ENCODE results near the gene CDRT4. TPM values are rescaled to one million over a fixed set of nuclear protein-coding genes. Genes with fewer than 3 reads are reported as not detected.
A peak's percentile ranks its signal among the peaks of the same experiment; 100 is the strongest.

The CDRT4 gene
- polyA plus RNA-seq, 1 of the 3 experiments (the other 2 are of a cell fraction), result 4.6 TPM

DNA sequence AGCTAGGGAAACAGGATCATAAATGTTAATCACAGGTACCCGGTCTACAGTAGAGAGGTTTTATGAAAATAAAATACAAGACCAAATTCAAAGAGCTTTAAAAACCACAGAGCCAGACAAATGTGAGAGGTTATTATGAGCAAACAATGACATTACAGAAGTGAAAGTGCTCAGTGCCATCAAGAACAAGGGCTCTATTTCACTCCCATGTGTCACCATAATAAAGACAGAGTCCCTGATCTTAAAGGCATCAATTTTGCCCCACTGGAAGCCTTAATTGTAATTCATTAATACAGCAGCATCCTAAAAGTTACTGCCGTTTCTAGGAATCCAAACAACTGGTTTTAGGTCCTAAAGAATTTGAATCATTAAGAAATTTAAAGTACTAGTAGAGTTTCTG, 43.7 kb upstream of the CDRT4 start:
- Histone ChIP-seq H4K20me1 (ENCODE audit: insufficient read depth) (no peaks in the 10 kb centered on the region), H3K36me3 (replicated peaks in 1 of 2; ENCODE audit: control insufficient read depth in 1 of 2, insufficient read depth in 2 of 2, low read length in 1 of 2) (peaks cover 17 to 32% of the 10 kb centered on the region in 2 experiments), H3K4me3 (ENCODE audit: low read depth in 2 of 2, low read length in 1 of 2) (no peak overlapping the region), H3K9me2 (no peaks in the 10 kb centered on the region), H3K79me2 (ENCODE audit: insufficient read depth) (peaks cover 6% of the 10 kb centered on the region; the same call in 1 of the 2 replicates), H2AFZ (ENCODE audit: low read depth) (no peak overlapping the region), H3F3A (replicated peaks; ENCODE audit: insufficient read depth) (peaks cover 7% of the 10 kb centered on the region), H3K4me1 (ENCODE audit: control insufficient read depth in 1 of 2, insufficient read depth in 2 of 2, low read depth in 1 of 2, low read length in 1 of 2) (0 out of 4 replicates have a peak, but pooled peaks cover 0 to 6% of the 10 kb centered on the region in 2 experiments), H3K27me3 (ENCODE audit: insufficient read depth) (no peaks in the 10 kb centered on the region), H3K4me2 (no peak overlapping the region), H3K27ac (ENCODE audit: low read depth in 2 of 2, low read length in 1 of 2) (no peak overlapping the region), H3K9ac (no peak overlapping the region), H3K9me3 (no peaks in the 10 kb centered on the region)
- CTCF ChIA-PET, result interaction anchor here (1.3 to 20.1 kb wide), 2 partner anchors 8 to 249 kb away, joined by 9 to 359 read pairs; partner anchors contain the start of gene PMP22
- POLR2A ChIA-PET, result no interaction called here
- WGBS (ENCODE audit: low lambda C conversion rate), result 91% methylated on average over 2 of the region's 2 CpGs
- no peak for DNase-seq
- TF ChIP-seq TEAD4 (IDR thresholded peaks at IDR 0.05; ENCODE audit: borderline replicate concordance, insufficient read depth) (no peak), GABPA (IDR thresholded peaks at IDR 0.05; ENCODE audit: low read depth) (no peak), SIN3A (IDR thresholded peaks at IDR 0.05; ENCODE audit: borderline replicate concordance, low read depth, low read length) (no peak), MXI1 (IDR thresholded peaks at IDR 0.05; ENCODE audit: low read depth, low read length) (no peak), TCF12 (IDR thresholded peaks at IDR 0.05) (no peak), SMC3 (IDR thresholded peaks at IDR 0.05; ENCODE audit: low read depth, low read length) (no peak), NRF1 (IDR thresholded peaks at IDR 0.05; ENCODE audit: low read depth, low read length) (no peak), POLR2AphosphoS5 (IDR thresholded peaks at IDR 0.05; ENCODE audit: low read depth, low read length) (no peak)
- TF ChIP-seq, protein P1, sequence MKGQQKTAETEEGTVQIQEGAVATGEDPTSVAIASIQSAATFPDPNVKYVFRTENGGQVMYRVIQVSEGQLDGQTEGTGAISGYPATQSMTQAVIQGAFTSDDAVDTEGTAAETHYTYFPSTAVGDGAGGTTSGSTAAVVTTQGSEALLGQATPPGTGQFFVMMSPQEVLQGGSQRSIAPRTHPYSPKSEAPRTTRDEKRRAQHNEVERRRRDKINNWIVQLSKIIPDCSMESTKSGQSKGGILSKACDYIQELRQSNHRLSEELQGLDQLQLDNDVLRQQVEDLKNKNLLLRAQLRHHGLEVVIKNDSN (IDR thresholded peaks at IDR 0.05; ENCODE audit: borderline replicate concordance, low read depth), result no peak
- TF ChIP-seq, protein P2, sequence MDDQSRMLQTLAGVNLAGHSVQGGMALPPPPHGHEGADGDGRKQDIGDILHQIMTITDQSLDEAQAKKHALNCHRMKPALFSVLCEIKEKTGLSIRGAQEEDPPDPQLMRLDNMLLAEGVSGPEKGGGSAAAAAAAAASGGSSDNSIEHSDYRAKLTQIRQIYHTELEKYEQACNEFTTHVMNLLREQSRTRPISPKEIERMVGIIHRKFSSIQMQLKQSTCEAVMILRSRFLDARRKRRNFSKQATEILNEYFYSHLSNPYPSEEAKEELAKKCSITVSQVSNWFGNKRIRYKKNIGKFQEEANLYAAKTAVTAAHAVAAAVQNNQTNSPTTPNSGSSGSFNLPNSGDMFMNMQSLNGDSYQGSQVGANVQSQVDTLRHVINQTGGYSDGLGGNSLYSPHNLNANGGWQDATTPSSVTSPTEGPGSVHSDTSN (IDR thresholded peaks at IDR 0.05), result no peak

DNA sequence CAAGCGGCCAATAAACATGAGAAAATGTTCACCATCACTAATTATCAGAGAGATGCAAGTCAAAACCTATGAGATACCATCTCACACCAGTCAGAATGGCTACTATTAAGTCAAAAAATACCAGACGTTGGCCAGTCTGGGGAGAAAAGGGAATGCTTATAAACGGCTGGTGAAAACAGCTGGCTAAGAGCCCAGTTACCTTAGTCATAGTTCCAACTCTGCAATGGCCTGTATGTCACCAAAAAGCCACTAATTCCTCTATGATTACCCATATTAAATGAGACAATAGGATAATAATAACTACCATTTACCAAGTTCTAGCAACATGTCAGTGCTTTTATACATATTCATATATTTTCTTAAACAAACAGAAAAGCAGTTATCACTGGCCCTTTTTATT, 42.9 kb upstream of the CDRT4 start:
- Histone ChIP-seq H3K9me3 (no peaks in the 10 kb centered on the region), H3K79me2 (ENCODE audit: insufficient read depth) (peaks cover 6% of the 10 kb centered on the region; the same call in 1 of the 2 replicates), H3K27ac (ENCODE audit: low read depth in 2 of 2, low read length in 1 of 2) (0 out of 4 replicates have a peak overlapping the region, but pooled peaks of 1 of the 2 experiments have one; percentile 26), H3K4me3 (ENCODE audit: low read depth in 2 of 2, low read length in 1 of 2) (no peak overlapping the region), H3K4me1 (ENCODE audit: control insufficient read depth in 1 of 2, insufficient read depth in 2 of 2, low read depth in 1 of 2, low read length in 1 of 2) (0 out of 4 replicates have a peak, but pooled peaks cover 0 to 6% of the 10 kb centered on the region in 2 experiments), H3K36me3 (replicated peaks in 1 of 2; ENCODE audit: control insufficient read depth in 1 of 2, insufficient read depth in 2 of 2, low read length in 1 of 2) (peaks cover 14 to 28% of the 10 kb centered on the region in 2 experiments), H3K27me3 (ENCODE audit: insufficient read depth) (no peaks in the 10 kb centered on the region), H2AFZ (ENCODE audit: low read depth) (no peak overlapping the region), H3K9ac (no peak overlapping the region), H3K9me2 (no peaks in the 10 kb centered on the region), H3K4me2 (no peak overlapping the region), H4K20me1 (ENCODE audit: insufficient read depth) (no peaks in the 10 kb centered on the region), H3F3A (replicated peaks; ENCODE audit: insufficient read depth) (peaks cover 7% of the 10 kb centered on the region)
- DNase-seq, result no peak
- CTCF ChIA-PET, result interaction anchor here (0.7 to 20.1 kb wide), 3 partner anchors 8 to 248 kb away, joined by 3 to 359 read pairs (median 9); partner anchors contain the start of gene PMP22
- POLR2A ChIA-PET, result no interaction called here
- WGBS (ENCODE audit: low lambda C conversion rate), result 34% methylated on average over 3 of the region's 3 CpGs
- TF ChIP-seq, protein P2 (IDR thresholded peaks at IDR 0.05), result no peak; the same call in 1 of the 2 replicates
- TF ChIP-seq, protein P3, sequence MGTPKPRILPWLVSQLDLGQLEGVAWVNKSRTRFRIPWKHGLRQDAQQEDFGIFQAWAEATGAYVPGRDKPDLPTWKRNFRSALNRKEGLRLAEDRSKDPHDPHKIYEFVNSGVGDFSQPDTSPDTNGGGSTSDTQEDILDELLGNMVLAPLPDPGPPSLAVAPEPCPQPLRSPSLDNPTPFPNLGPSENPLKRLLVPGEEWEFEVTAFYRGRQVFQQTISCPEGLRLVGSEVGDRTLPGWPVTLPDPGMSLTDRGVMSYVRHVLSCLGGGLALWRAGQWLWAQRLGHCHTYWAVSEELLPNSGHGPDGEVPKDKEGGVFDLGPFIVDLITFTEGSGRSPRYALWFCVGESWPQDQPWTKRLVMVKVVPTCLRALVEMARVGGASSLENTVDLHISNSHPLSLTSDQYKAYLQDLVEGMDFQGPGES (IDR thresholded peaks at IDR 0.05; ENCODE audit: low read depth, low read length), result no peak
- no peak for TF ChIP-seq FOXJ3 (CRISPR knock-in tag; IDR thresholded peaks at IDR 0.05)
- TF ChIP-seq FOSL2 (IDR thresholded peaks at IDR 0.05; ENCODE audit: borderline replicate concordance, low read depth), result peak; percentile 60; the same call in 1 of the 2 replicates
- TF ChIP-seq SIN3A (IDR thresholded peaks at IDR 0.05; ENCODE audit: borderline replicate concordance, low read depth, low read length), result no peak
- TF ChIP-seq RFX5 (IDR thresholded peaks at IDR 0.05; ENCODE audit: low read length), result no peak
- peak; percentile 68; the same call in 1 of the 2 replicates for TF ChIP-seq NFIC (IDR thresholded peaks at IDR 0.05; ENCODE audit: borderline replicate concordance)
- TF ChIP-seq, protein P1 (IDR thresholded peaks at IDR 0.05; ENCODE audit: borderline replicate concordance, low read depth), result no peak
- TF ChIP-seq TCF12 (IDR thresholded peaks at IDR 0.05), result peak; percentile 64
- TF ChIP-seq GABPA (IDR thresholded peaks at IDR 0.05; ENCODE audit: low read depth), result no peak
- TF ChIP-seq MEF2A (IDR thresholded peaks at IDR 0.05; ENCODE audit: borderline replicate concordance, low read depth), result 0 out of 2 replicates have a peak, but pooled peaks have one; percentile 42
- 0 out of 2 replicates have a peak, but pooled peaks have one; percentile 39 for TF ChIP-seq RXRA (IDR thresholded peaks at IDR 0.05; ENCODE audit: borderline replicate concordance, low read depth)
- TF ChIP-seq EZH2phosphoT487 (IDR thresholded peaks at IDR 0.05; ENCODE audit: borderline replicate concordance, low read depth), result no peak
- TF ChIP-seq JUND (IDR thresholded peaks at IDR 0.05), result no peak
- TF ChIP-seq ELF1 (IDR thresholded peaks at IDR 0.05), result no peak
- no peak for TF ChIP-seq RAD21 (IDR thresholded peaks at IDR 0.05; ENCODE audit: low read length)
- TF ChIP-seq FOXM1 (IDR thresholded peaks at IDR 0.05; ENCODE audit: low read depth), result no peak
- TF ChIP-seq EP300 (IDR thresholded peaks at IDR 0.05; ENCODE audit: borderline replicate concordance in 1 of 2, low read depth in 1 of 2, low read length in 1 of 2), result no peak

All from SK-N-SH (cell line).